Mesendoderm (in vitro differentiated cells): Measurements from ENCODE around the gene CYP4F2.
"Not testable (repeated sequence)": the region's sequence is repeated elsewhere in the genome, so short reads cannot be mapped to it uniquely, and the experiment has no call there.

ENCODE experiments used
- DNase-seq: peaks from one replicate; pipeline ENCODE4 v3.0.0; 2013
- H2AK5ac ChIP-seq: 2 replicates; pipeline ENCODE4 v1.6.1; 2013; ENCODE audit warnings: low read length, inconsistent platforms
- H2BK120ac ChIP-seq: 2 replicates; pipeline ENCODE4 v1.6.1; 2013; ENCODE audit warnings: low read depth, mild to moderate bottlenecking, low read length, moderate library complexity, mixed read lengths
- H2BK15ac ChIP-seq: replicated peaks from 2 replicates; pipeline ENCODE4 v1.6.1; 2013; ENCODE audit warnings: low read depth, mild to moderate bottlenecking, moderate library complexity
- H2BK5ac ChIP-seq: 2 replicates; pipeline ENCODE4 v1.6.1; 2013; ENCODE audit warnings: low read length, inconsistent platforms
- H3K18ac ChIP-seq: 2 replicates; pipeline ENCODE4 v1.6.1; 2013; ENCODE audit warnings: mild to moderate bottlenecking, low read length, mixed read lengths
- H3K23ac ChIP-seq: one replicate; pipeline ENCODE4 v1.6.1; 2013; ENCODE audit warnings: low read length
- H3K27ac ChIP-seq: 2 replicates; pipeline ENCODE4 v1.5.1; 2013; ENCODE audit warnings: low read depth, mild to moderate bottlenecking, inconsistent platforms, low read length, moderate library complexity
- H3K27me3 ChIP-seq: 2 replicates; pipeline ENCODE4 v1.6.1; 2013; ENCODE audit warnings: low read length, control low read depth, mild to moderate bottlenecking, inconsistent platforms; ENCODE audit not compliant: insufficient read depth, poor library complexity
- H3K36me3 ChIP-seq: 2 replicates; pipeline ENCODE4 v1.6.1; 2013; ENCODE audit warnings: low read length, inconsistent platforms; ENCODE audit not compliant: control insufficient read depth, insufficient read depth
- H3K4ac ChIP-seq: one replicate; pipeline ENCODE4 v1.6.1; 2013; ENCODE audit warnings: low read depth, mild to moderate bottlenecking, low read length, moderate library complexity
- H3K4me1 ChIP-seq: 2 replicates; pipeline ENCODE4 v1.6.1; 2013; ENCODE audit warnings: low read depth, low read length, inconsistent platforms; ENCODE audit not compliant: control insufficient read depth
- H3K4me2 ChIP-seq: 2 replicates; pipeline ENCODE4 v1.6.1; 2013; ENCODE audit warnings: low read length
- H3K4me3 ChIP-seq: 2 replicates; pipeline ENCODE4 v1.5.1; 2013; ENCODE audit warnings: mild to moderate bottlenecking, low read length
- H3K56ac ChIP-seq: one replicate; pipeline ENCODE4 v1.6.1; 2013; ENCODE audit warnings: low read length
- H3K79me1 ChIP-seq: 2 replicates; pipeline ENCODE4 v1.6.1; 2013; ENCODE audit warnings: low read length, inconsistent platforms
- H3K79me2 ChIP-seq: 2 replicates; pipeline ENCODE4 v1.6.1; 2013; ENCODE audit warnings: mild to moderate bottlenecking, low read length; ENCODE audit not compliant: control insufficient read depth, insufficient read depth
- H3K9ac ChIP-seq: 2 replicates; pipeline ENCODE4 v1.6.1; 2013; ENCODE audit warnings: low read length, inconsistent platforms
- H4K5ac ChIP-seq: one replicate; pipeline ENCODE4 v1.6.1; 2013; ENCODE audit warnings: low read length
- H4K8ac ChIP-seq: one replicate; pipeline ENCODE4 v1.6.1; 2013; ENCODE audit warnings: low read depth, mild to moderate bottlenecking, control low read depth, low read length, moderate library complexity
- WGBS: extraction: QIAGEN DNeasy Blood & Tissue Kit; methylation state at CpG from one replicate; pipeline ENCODE4 v1.1.7; 2013; ENCODE audit warnings: low lambda C conversion rate, missing lambda C conversion rate; ENCODE audit not compliant: insufficient coverage; ENCODE audit errors: extremely low coverage; 5-methylcytosine and 5-hydroxymethylcytosine counted together

CYP4F2 gene

DNA sequence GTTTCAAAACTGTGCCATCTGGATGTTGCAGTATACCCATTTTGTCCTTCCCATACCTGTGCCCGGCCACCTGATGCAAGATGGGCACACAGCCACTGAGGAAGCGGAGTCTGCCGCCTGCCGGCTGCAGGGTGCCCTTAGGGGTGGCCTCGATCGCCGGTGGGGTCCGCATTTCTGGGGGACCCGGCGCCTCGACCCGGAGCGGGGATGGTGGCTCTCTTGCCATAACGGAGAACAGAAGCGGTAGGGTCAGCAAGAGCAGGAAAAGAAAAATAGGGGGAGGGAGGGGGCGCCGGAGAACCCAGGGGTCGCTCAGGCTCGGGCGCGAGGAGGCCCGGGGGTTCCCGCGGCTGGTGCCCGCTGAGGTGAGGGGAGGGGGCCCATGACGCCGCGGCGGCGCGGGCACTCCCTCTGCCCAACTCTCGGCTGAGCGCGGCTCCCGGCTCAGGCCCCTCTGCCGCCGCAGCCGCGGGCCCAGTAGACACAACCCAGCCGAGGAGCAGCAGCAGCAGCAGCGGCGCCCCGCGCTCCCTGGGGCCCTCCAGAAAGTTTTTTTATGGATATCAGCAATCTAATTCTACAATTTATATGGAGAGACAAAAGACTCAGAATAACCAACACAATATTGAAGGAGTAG is 13.8 kb upstream of the CYP4F2 start:
- Histone ChIP-seq H4K5ac (no peak overlapping the region), H3K9ac (no peak overlapping the region), H3K56ac (no peak overlapping the region), H2BK5ac (no peak overlapping the region), H3K23ac (no peak overlapping the region), H3K79me1 (no peaks in the 10 kb centered on the region), H3K4me1 (no peaks in the 10 kb centered on the region), H3K79me2 (no peaks in the 10 kb centered on the region), H3K36me3 (no peaks in the 10 kb centered on the region), H2BK120ac (no peak overlapping the region), H3K4ac (no peak overlapping the region), H3K4me2 (no peak overlapping the region), H3K27ac (no peak overlapping the region), H3K27me3 (peaks cover 2% of the 10 kb centered on the region), H2AK5ac (no peak overlapping the region), H3K18ac (no peak overlapping the region), H3K4me3 (no peak overlapping the region), H2BK15ac (no peak overlapping the region), H4K8ac (no peak overlapping the region)
- no peak for DNase-seq
- no CpG with 5 or more reads among the region's 44 CpGs for WGBS

DNA sequence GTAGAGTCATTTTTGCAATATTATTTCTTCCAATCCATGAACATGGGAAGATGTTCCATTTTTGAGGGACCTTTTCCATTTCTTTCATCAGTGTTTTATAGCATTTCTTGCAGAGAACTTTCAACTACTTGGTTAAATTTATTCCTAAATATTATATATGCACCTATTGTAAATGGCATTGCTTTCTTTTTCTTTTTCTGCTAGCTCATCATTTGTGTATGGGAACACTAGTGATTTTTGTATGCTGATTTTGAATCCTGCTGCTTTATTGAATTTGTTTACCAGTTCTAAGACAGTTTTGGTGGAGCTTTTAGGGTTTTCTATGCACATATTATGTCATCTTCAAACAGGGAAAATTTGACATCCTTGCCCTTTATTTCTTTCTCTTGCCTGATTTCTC is 7.2 kb upstream of the CYP4F2 start:
- Histone ChIP-seq H3K27ac (no peak overlapping the region), H4K5ac (no peak overlapping the region), H3K23ac (no peak overlapping the region), H3K4me3 (no peak overlapping the region), H3K56ac (no peak overlapping the region), H2AK5ac (no peak overlapping the region), H3K36me3 (no peaks in the 10 kb centered on the region), H3K79me1 (no peaks in the 10 kb centered on the region), H3K9ac (no peak overlapping the region), H3K79me2 (no peaks in the 10 kb centered on the region), H2BK120ac (no peak overlapping the region), H3K4me2 (no peak overlapping the region), H2BK15ac (no peak overlapping the region), H3K18ac (no peak overlapping the region), H4K8ac (no peak overlapping the region), H2BK5ac (no peak overlapping the region), H3K4ac (no peak overlapping the region), H3K4me1 (no peaks in the 10 kb centered on the region), H3K27me3 (no peaks in the 10 kb centered on the region)
- no peak for DNase-seq

DNA sequence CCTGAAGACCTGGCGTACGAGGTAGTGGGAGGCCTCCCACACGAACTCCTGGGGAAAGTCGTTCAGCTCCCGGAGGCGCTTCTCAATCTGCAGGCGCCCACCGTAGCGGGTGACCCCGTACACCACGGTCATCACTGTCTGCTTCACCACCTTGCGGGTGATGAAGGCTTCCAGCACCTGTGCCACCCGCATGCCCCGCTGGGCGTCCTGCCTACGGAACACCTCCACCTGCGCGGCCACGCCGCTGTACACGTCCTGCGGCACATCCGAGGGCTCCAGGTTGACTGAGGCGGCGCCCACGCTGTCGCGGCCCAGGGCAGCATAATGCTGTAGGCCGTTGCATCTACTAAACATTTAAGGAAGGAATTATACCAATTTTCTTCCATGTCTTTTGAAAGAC is 5.0 kb upstream of the CYP4F2 start:
- not testable (repeated sequence) for H4K5ac ChIP-seq, H3K4me2 ChIP-seq, H2AK5ac ChIP-seq, H3K18ac ChIP-seq, H4K8ac ChIP-seq, H3K27ac ChIP-seq, H3K27me3 ChIP-seq, H3K4me3 ChIP-seq, H3K36me3 ChIP-seq, H3K79me1 ChIP-seq, H3K9ac ChIP-seq, H3K56ac ChIP-seq, H2BK5ac ChIP-seq, H3K79me2 ChIP-seq, H2BK15ac ChIP-seq, H3K23ac ChIP-seq, H2BK120ac ChIP-seq, H3K4me1 ChIP-seq, DNase-seq, H3K4ac ChIP-seq
- no CpG with 5 or more reads among the region's 29 CpGs for WGBS

DNA sequence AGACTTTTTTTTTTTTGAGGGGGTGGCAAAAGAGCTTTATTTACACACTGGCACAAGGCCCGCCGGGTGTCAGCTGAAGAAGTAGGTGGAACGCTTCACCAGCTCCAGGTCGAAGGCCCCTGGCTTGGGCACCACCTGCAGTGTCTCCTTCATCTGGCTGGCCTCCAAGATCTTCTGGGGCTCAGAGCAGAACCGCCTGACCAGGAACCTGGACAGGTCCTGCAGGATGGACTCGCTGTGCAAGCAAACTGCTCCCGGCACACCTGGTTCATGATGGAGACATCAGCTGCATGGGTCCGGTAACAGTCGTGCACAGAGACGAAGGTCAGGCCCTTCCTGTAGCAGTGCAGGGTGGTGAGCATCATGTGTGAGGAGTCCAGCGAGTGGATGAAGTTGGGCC is 4.4 kb upstream of the CYP4F2 start:
- Histone ChIP-seq H2BK15ac (no peak overlapping the region), H3K27me3 (no peaks in the 10 kb centered on the region), H3K9ac (no peak overlapping the region), H3K79me1 (no peaks in the 10 kb centered on the region), H3K4me1 (no peaks in the 10 kb centered on the region), H3K23ac (no peak overlapping the region), H3K4me2 (no peak overlapping the region), H2BK120ac (no peak overlapping the region), H4K8ac (no peak overlapping the region), H4K5ac (no peak overlapping the region), H3K79me2 (no peaks in the 10 kb centered on the region), H3K56ac (no peak overlapping the region), H3K18ac (no peak overlapping the region), H3K4ac (no peak overlapping the region), H3K4me3 (no peak overlapping the region), H2AK5ac (no peak overlapping the region), H3K36me3 (no peaks in the 10 kb centered on the region), H2BK5ac (no peak overlapping the region), H3K27ac (no peak overlapping the region)
- no CpG with 5 or more reads among the region's 11 CpGs for WGBS
- DNase-seq = no peak

DNA sequence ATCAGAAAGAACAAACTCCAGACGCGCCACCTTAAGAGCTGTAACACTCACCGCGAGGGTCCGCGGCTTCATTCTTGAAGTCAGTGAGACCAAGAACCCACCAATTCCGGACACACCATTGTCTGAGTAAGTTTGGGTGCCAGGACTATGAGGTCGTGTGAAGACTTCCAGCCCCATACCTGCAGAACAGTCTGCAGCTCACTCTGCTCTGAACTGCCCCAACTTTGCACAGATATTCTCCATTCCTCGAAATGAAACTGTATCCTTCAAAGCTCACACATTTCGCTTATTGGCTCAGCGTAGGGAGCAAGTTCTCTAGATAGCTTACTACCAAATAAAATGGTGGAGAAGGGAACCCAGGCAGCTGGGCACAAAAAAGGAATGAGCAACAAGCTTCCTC is 2.6 kb upstream of the CYP4F2 start:
- Histone ChIP-seq H2BK15ac (no peak overlapping the region), H3K36me3 (no peaks in the 10 kb centered on the region), H3K79me1 (no peaks in the 10 kb centered on the region), H3K23ac (no peak overlapping the region), H3K27ac (no peak overlapping the region), H3K4me1 (no peaks in the 10 kb centered on the region), H2BK120ac (no peak overlapping the region), H4K8ac (no peak overlapping the region), H3K27me3 (no peaks in the 10 kb centered on the region), H3K4me2 (no peak overlapping the region), H3K56ac (no peak overlapping the region), H3K18ac (no peak overlapping the region), H3K4ac (no peak overlapping the region), H2AK5ac (no peak overlapping the region), H3K79me2 (no peaks in the 10 kb centered on the region), H3K4me3 (no peak overlapping the region), H4K5ac (no peak overlapping the region), H2BK5ac (no peak overlapping the region), H3K9ac (no peak overlapping the region)
- no CpG with 5 or more reads among the region's 11 CpGs for WGBS
- no peak for DNase-seq

DNA sequence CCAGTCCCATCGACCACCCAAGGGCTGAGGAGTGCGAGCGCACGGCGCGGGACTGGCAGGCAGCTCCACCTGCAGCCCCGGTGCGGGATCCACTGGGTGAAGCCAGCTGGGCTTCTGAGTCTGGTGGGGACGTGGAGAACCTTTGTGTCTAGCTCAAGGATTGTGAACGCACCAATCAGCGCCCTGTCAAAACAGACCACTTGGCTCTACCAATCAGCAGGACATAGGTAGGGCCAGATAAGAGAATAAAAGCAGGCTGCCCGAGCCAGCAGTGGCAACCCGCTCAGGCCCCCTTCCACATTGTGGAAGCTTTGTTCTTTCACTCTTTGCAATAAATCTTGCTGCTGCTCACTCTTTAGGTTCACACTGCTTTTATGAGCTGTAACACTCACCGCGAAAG is 2.2 kb upstream of the CYP4F2 start:
- not testable (repeated sequence) for H3K4ac ChIP-seq, H3K36me3 ChIP-seq, H3K18ac ChIP-seq, H2BK5ac ChIP-seq, H3K4me1 ChIP-seq, H2BK120ac ChIP-seq, H2AK5ac ChIP-seq, H3K4me2 ChIP-seq, H2BK15ac ChIP-seq, H4K5ac ChIP-seq, H3K23ac ChIP-seq, H3K79me2 ChIP-seq, H3K4me3 ChIP-seq, H4K8ac ChIP-seq, H3K27me3 ChIP-seq, H3K56ac ChIP-seq, DNase-seq, H3K27ac ChIP-seq, H3K79me1 ChIP-seq, H3K9ac ChIP-seq
- WGBS = no CpG with 5 or more reads among the region's 15 CpGs
